Measurements from ENCODE around the gene COL16A1. TPM values are rescaled to one million over a fixed set of nuclear protein-coding genes. Genes with fewer than 3 reads are reported as not detected.

COL16A1 gene
- total and polyA plus RNA-seq, 2 of the 4 experiments (the other 2 are of a cell fraction) = 34.2 to 62.8 TPM

- Histone ChIP-seq H3K4me2 (ENCODE audit: low read depth, low read length) (no peak overlapping the region), H3K27me3 (ENCODE audit: control insufficient read depth, insufficient read depth, low read length) (no peaks in the 10 kb centered on the region), H3K56ac (ENCODE audit: extremely low read depth, insufficient read depth, low read length) (no peak overlapping the region), H2BK20ac (ENCODE audit: low read depth, low read length) (no peak overlapping the region), H4K20me1 (ENCODE audit: insufficient read depth, low read length) (peaks cover 35% of the 10 kb centered on the region), H3K27ac (ENCODE audit: insufficient read depth, low read length) (no peak overlapping the region), H2AK9ac (replicated peaks; ENCODE audit: low read depth, low read length, poor library complexity) (peak overlapping the region; percentile 73), H4K91ac (ENCODE audit: insufficient read depth, low read depth, low read length) (no peak overlapping the region), H3K9me3 (ENCODE audit: control insufficient read depth, insufficient read depth, low read length) (no peaks in the 10 kb centered on the region), H3K14ac (replicated peaks; ENCODE audit: low read depth, low read length) (no peak overlapping the region), H2AFZ (replicated peaks; ENCODE audit: low read length, poor library complexity) (peak overlapping the region; percentile 59), H4K8ac (ENCODE audit: low read depth in 2 of 2, low read length in 2 of 2) (no peak overlapping the region), H4K5ac (ENCODE audit: low read depth, low read length) (no peak overlapping the region), H2BK5ac (ENCODE audit: low read depth, low read length, poor library complexity, severe bottlenecking) (no peak overlapping the region), H3K79me1 (ENCODE audit: low read depth in 1 of 2, low read length in 2 of 2) (peaks cover 0 to 3% of the 10 kb centered on the region in 2 experiments; a peak in 1 of 4 replicates), H3K18ac (ENCODE audit: low read depth, low read length) (no peak overlapping the region), H2BK120ac (ENCODE audit: low read depth, low read length) (no peak overlapping the region), H3K4me3 (ENCODE audit: insufficient read depth, low read depth, low read length) (no peak overlapping the region), H2BK15ac (ENCODE audit: low read depth, low read length) (no peak overlapping the region), H3K36me3 (ENCODE audit: control insufficient read depth, insufficient read depth, low read length) (no peaks in the 10 kb centered on the region), H3K4me1 (ENCODE audit: control insufficient read depth, insufficient read depth, low read length) (peaks cover 31% of the 10 kb centered on the region), H3K9me1 (ENCODE audit: insufficient read depth, low read length) (peaks cover 9% of the 10 kb centered on the region; the same call in 1 of the 2 replicates), H3K9ac (ENCODE audit: low read depth, low read length) (no peak overlapping the region), H2AK5ac (ENCODE audit: low read depth, low read length) (no peak overlapping the region), H3K4ac (ENCODE audit: low read depth, low read length) (no peak overlapping the region), H3K23ac (ENCODE audit: low read depth, low read length) (peak overlapping the region; percentile 44; the same call in 1 of the 2 replicates)
- ChIA-PET CTCF (interaction anchor here (0.7 kb wide), 1 partner anchor 34 kb away, joined by 4 read pairs; no protein-coding TSS in a partner anchor), POLR2A (ENCODE audit: unreplicated experiment) (interaction anchor here (0.6 kb wide), 1 partner anchor 1350 kb away, joined by 6 read pairs; no protein-coding TSS in a partner anchor)
- DNase-seq = no peak
- WGBS, 2 experiments (ENCODE audit: extremely low coverage in 2 of 2, insufficient read length in 1 of 2) = 100% methylated on average over 2 of the region's 7 CpGs; no CpG with 5 or more reads in 1 of the 2 experiments
- no TSS peak for BruUV-seq (replicated peaks)
- in situ Hi-C loops (cut with MboI; ENCODE audit: low sequenced_read_pairs) = loop anchor here (10.0 kb wide), 1 partner anchor 85 kb away; no protein-coding TSS in a partner anchor
- dilution Hi-C loops (cut with HindIII; ENCODE audit: low sequenced_read_pairs, unreplicated experiment) = no loop called here
- intact Hi-C loops (cut with micrococcal nuclease) = loop anchor here (5.0 kb wide), 2 partner anchors 48 to 188 kb away; partner anchors contain the start of gene COL16A1
- ATAC-seq (ENCODE audit: low read depth) = no peak
- TF ChIP-seq BHLHE40 (IDR thresholded peaks at IDR 0.05; ENCODE audit: low read depth, low read length) = no peak
- no peak for TF ChIP-seq CHD1 (IDR thresholded peaks at IDR 0.05; ENCODE audit: low read depth, low read length)
- no peak for TF ChIP-seq CEBPB (IDR thresholded peaks at IDR 0.05; ENCODE audit: low read depth, low read length)
- no peak for TF ChIP-seq MXI1 (IDR thresholded peaks at IDR 0.05; ENCODE audit: borderline replicate concordance, low read depth, low read length)
- TF ChIP-seq MAFK (IDR thresholded peaks at IDR 0.05; ENCODE audit: low read depth, low read length) = no peak
- TF ChIP-seq RAD21 (IDR thresholded peaks at IDR 0.05; ENCODE audit: low read length) = no peak
- no peak for TF ChIP-seq NFE2L2 (IDR thresholded peaks at IDR 0.05; ENCODE audit: low read depth, low read length)
- TF ChIP-seq, protein P1, sequence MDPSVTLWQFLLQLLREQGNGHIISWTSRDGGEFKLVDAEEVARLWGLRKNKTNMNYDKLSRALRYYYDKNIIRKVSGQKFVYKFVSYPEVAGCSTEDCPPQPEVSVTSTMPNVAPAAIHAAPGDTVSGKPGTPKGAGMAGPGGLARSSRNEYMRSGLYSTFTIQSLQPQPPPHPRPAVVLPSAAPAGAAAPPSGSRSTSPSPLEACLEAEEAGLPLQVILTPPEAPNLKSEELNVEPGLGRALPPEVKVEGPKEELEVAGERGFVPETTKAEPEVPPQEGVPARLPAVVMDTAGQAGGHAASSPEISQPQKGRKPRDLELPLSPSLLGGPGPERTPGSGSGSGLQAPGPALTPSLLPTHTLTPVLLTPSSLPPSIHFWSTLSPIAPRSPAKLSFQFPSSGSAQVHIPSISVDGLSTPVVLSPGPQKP (IDR thresholded peaks at IDR 0.05; ENCODE audit: borderline replicate concordance, low read depth, low read length) = no peak
Observed at GRCh38 chr1:31749785-31750735, 46.2 kb upstream of the COL16A1 start.

Measured in IMR-90 (cell line).